Body of pancreas (tissue), 4 donors: Measurements from ENCODE around the gene TMEM232. TPM values are rescaled to one million over a fixed set of nuclear protein-coding genes. Genes with fewer than 3 reads are reported as not detected.

Experiments used
- ATAC-seq: fragments of 150-250 bp; one replicate; pipeline ENCODE4 v1.9.1; 2016
- DNase-seq, 4 donors: peaks; one replicate each; pipeline ENCODE4 v3.0.0-alpha.2; 2019
- H3K27ac ChIP-seq, 4 donors: fragments of 200-600 bp; sonication (generic); 1 replicate in 3 of 4; 2 replicates in 1 of 4; pipeline versions ENCODE4 v1.5.1 to v1.6.1; 2016 to 2019; ENCODE audit warnings: mild to moderate bottlenecking in 1 of 4, mixed read lengths in 1 of 4, moderate library complexity in 1 of 4
- H3K27me3 ChIP-seq, 2 donors: fragments of 200-600 bp; sonication (generic); one replicate each; pipeline ENCODE4 v1.6.0; 2016; ENCODE audit warnings: mild to moderate bottlenecking in 1 of 2
- H3K36me3 ChIP-seq, 2 donors: fragments of 200-600 bp; sonication (generic); replicated peaks in 1 of 2; 2 replicates each; pipeline ENCODE4 v1.5.1; 2016; ENCODE audit warnings: low read depth in 2 of 2; ENCODE audit not compliant: insufficient read depth in 1 of 2
- H3K4me1 ChIP-seq: fragments of 200-600 bp; sonication (generic); one replicate; pipeline ENCODE4 v1.6.0; 2016
- H3K4me3 ChIP-seq, 2 donors: fragments of 200-600 bp; sonication (generic); 1 replicate in 1 of 2; 2 replicates in 1 of 2; pipeline ENCODE4 v1.5.1; 2016 to 2019
- H3K9me3 ChIP-seq, 3 donors: fragments of 200-600 bp; sonication (generic); 1 replicate in 2 of 3; 2 replicates in 1 of 3; pipeline ENCODE4 v1.5.1; 2016
- POLR2A ChIP-seq, 3 donors: fragments of 450-650 bp; IDR thresholded peaks; one replicate each; pipeline ENCODE4 v1.6.1; 2016; ENCODE audit warnings: antibody characterized with exemption in 3 of 3, mild to moderate bottlenecking in 2 of 3
- WGBS, 2 donors: methylation state at CpG; one replicate each; pipeline ENCODE4 v1.1.5; 2017; 5-methylcytosine and 5-hydroxymethylcytosine counted together
- intact Hi-C: fragments of 100-400 bp; cut with DNase I; formaldehyde crosslinking; loops from one replicate; pipeline ENCODE4 v1.15.1; 2023
- total RNA-seq, 2 donors: library from RNA; depleted of rRNA; stranded (reverse); fragments of >200 nt; gene quantifications; one replicate each; pipeline ENCODE4 v1.1.0, GENCODE V29; 2016
- TF ChIP-seq, protein P1 (sequence below), 7 experiments: fragments of 450-650 bp in 4 of 7; fragments of 200-600 bp in 3 of 7; sonication (generic) in 3 of 7; IDR thresholded peaks; one replicate each; pipeline ENCODE4 v1.5.1; 2016 to 2019; ENCODE audit warnings: antibody characterized with exemption in 7 of 7

TMEM232 gene
- total RNA-seq, 2 donors from 2014 or later = 1.3 to 3.1 TPM

DNA sequence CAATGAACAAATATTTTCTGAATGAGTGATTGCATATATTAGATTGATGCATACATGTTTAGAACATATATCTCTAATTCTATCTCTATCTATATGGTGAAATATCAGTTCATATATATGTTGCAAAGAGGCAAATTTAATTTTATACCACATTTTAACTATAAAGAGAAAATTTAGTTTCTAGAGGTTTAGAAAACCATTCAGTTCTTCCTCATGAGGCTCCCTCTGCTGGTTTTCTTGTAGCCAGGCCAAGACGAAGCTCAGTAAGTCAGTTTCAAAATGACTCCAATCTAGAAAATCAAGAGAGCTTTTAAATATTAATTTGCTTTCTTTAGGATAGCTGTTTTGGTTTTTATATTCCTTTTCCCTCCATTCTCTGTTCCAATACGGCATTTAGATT is 312.1 kb downstream of the TMEM232 start:
- ATAC-seq (no peak), DNase-seq (no peak)
- TF ChIP-seq POLR2A (IDR thresholded peaks at IDR 0.05) = no peak
- TF ChIP-seq, protein P1, sequence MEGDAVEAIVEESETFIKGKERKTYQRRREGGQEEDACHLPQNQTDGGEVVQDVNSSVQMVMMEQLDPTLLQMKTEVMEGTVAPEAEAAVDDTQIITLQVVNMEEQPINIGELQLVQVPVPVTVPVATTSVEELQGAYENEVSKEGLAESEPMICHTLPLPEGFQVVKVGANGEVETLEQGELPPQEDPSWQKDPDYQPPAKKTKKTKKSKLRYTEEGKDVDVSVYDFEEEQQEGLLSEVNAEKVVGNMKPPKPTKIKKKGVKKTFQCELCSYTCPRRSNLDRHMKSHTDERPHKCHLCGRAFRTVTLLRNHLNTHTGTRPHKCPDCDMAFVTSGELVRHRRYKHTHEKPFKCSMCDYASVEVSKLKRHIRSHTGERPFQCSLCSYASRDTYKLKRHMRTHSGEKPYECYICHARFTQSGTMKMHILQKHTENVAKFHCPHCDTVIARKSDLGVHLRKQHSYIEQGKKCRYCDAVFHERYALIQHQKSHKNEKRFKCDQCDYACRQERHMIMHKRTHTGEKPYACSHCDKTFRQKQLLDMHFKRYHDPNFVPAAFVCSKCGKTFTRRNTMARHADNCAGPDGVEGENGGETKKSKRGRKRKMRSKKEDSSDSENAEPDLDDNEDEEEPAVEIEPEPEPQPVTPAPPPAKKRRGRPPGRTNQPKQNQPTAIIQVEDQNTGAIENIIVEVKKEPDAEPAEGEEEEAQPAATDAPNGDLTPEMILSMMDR (IDR thresholded peaks at IDR 0.05) = peak in 3 of 7 experiments; percentile 6 to 27 (median 24)
- 41 to 44% methylated on average over 2 of the region's 2 CpGs for WGBS, 2 donors
- H3K27ac ChIP-seq = no peak overlapping the region
- no peaks in the 10 kb centered on the region for H3K36me3 ChIP-seq
- no peaks in the 10 kb centered on the region for H3K27me3 ChIP-seq
- H3K4me3 ChIP-seq = no peak overlapping the region
- no peaks in the 10 kb centered on the region for H3K4me1 ChIP-seq
- intact Hi-C loops = no loop called here
- H3K9me3 ChIP-seq = no peaks in the 10 kb centered on the region

DNA sequence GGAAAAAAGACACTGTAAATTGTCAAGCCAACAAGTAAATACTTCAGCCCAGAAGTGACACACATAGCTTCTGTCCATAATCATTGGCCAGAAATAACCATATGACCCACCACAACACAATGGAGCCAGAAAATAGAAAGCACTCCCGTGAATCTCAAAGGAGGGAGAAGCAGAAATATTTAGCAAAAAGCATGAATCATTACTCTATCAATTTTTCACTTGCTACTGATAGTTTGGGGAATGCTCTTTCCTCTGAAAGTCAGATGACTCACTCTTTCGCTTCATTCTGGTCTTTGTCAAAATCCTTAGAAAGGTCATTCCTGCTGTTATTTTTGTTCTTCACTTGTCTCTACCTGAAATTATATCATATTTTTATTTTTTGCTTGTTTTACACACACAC is 312.6 kb downstream of the TMEM232 start:
- no peaks in the 10 kb centered on the region for H3K27me3 ChIP-seq
- intact Hi-C loops = no loop called here
- 73 to 80% methylated on average over 2 of the region's 2 CpGs for WGBS, 2 donors
- H3K4me3 ChIP-seq = no peak overlapping the region
- no peak for DNase-seq
- no peak for ATAC-seq
- H3K9me3 ChIP-seq = no peaks in the 10 kb centered on the region
- H3K36me3 ChIP-seq = no peaks in the 10 kb centered on the region
- no peaks in the 10 kb centered on the region for H3K4me1 ChIP-seq
- no peak overlapping the region for H3K27ac ChIP-seq
- no peak for TF ChIP-seq POLR2A (IDR thresholded peaks at IDR 0.05)
- TF ChIP-seq, protein P1 (IDR thresholded peaks at IDR 0.05) = no peak

DNA sequence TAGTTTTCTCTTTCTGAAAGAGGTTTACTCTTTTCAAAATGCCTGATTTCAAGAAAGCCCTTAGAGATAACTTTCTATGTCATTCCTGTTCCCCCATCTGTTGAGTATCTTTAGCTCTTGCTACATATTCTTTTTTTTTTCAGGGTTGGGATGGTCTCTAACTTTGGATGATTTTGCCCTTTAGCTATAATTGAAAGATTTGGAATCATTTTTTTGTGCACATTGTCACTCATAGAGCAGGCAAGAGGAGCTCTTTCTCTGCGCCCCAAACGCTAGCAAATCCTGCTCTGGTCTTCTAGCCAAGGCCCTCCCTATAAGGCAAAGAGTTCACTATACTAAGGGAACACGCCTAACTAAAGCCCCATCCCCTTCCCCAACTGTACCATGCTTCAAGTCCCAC is 316.9 kb downstream of the TMEM232 start:
- no peak overlapping the region for H3K4me3 ChIP-seq
- no peak for DNase-seq
- H3K9me3 ChIP-seq = no peaks in the 10 kb centered on the region
- H3K36me3 ChIP-seq = no peaks in the 10 kb centered on the region
- WGBS, 2 donors = 77 to 78% methylated on average over 3 of the region's 3 CpGs
- no peak for ATAC-seq
- no peak for TF ChIP-seq POLR2A (IDR thresholded peaks at IDR 0.05)
- TF ChIP-seq, protein P1 (IDR thresholded peaks at IDR 0.05) = no peak
- no peaks in the 10 kb centered on the region for H3K27me3 ChIP-seq
- H3K27ac ChIP-seq = no peak overlapping the region
- intact Hi-C loops = no loop called here
- H3K4me1 ChIP-seq = no peaks in the 10 kb centered on the region

DNA sequence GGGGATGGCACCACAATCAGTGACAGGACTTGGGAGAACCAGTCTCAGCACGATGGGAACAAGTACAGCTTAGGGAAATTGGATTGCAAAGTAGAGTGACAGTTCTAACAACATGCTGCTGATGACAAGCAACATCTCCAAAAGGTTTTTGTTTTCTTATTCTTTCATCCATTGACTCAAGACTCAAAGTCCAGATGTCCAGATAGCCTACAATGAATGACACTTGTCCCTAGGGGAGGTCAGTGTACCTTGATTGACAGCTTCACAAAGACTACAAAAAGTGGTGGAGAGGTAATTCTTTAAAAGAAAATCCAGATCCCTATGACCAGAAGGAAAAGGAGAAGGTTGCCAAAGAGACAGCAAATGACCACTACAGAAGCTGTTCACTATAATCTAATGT is 323.9 kb downstream of the TMEM232 start:
- no peaks in the 10 kb centered on the region for H3K36me3 ChIP-seq
- DNase-seq (no peak), ATAC-seq (no peak)
- TF ChIP-seq POLR2A (IDR thresholded peaks at IDR 0.05) = no peak
- TF ChIP-seq, protein P1 (IDR thresholded peaks at IDR 0.05) = no peak
- 20 to 48% methylated on average over 1 of the region's 1 CpG for WGBS, 2 donors
- H3K27me3 ChIP-seq = no peaks in the 10 kb centered on the region
- H3K9me3 ChIP-seq = no peaks in the 10 kb centered on the region
- H3K4me1 ChIP-seq = no peaks in the 10 kb centered on the region
- H3K4me3 ChIP-seq = no peak overlapping the region
- H3K27ac ChIP-seq = no peak overlapping the region
- intact Hi-C loops = no loop called here

DNA sequence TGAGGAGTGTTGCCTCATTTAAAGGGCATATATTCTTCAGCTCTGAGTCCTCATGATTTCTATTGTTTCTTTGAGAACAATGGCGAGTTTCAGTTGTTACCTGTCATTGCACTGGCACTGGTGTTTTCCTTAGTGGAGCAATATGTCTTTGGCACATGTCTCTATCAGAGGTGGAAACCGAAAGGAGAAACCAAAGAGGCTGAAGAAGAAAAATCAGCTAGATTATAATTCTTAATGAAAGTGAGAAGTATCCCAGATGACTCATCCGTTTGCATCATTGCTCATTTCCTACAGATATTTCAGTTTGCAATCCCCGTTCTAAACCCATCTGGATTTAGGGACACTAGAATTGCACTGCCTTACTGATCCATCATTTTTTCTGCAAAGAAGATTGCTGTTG is 324.6 kb downstream of the TMEM232 start:
- Histone ChIP-seq H3K36me3 (no peaks in the 10 kb centered on the region), H3K27ac (no peak overlapping the region), H3K4me1 (no peaks in the 10 kb centered on the region), H3K27me3 (no peaks in the 10 kb centered on the region), H3K4me3 (no peak overlapping the region), H3K9me3 (no peaks in the 10 kb centered on the region)
- DNase-seq = no peak
- no peak for TF ChIP-seq POLR2A (IDR thresholded peaks at IDR 0.05)
- TF ChIP-seq, protein P1 (IDR thresholded peaks at IDR 0.05) = no peak
- 49 to 59% methylated on average over 4 of the region's 4 CpGs for WGBS, 2 donors
- intact Hi-C loops = no loop called here
- no peak for ATAC-seq
